22Rv1 (cell line): ENCODE measurements around the gene NCAN.

Experiments
- ZFX ChIP-seq: fragments of 450-650 bp; IDR thresholded peaks from 2 replicates; pipeline ENCODE4 v1.6.1; 2017; ENCODE audit warnings: antibody characterized with exemption, borderline replicate concordance
- TF ChIP-seq, protein P1 (sequence below): fragments of 450-650 bp; IDR thresholded peaks from 2 replicates; pipeline ENCODE4 v1.5.1; 2017; ENCODE audit warnings: mild to moderate bottlenecking

GRCh38 chr19:19224150-19224851 lies 12.5 kb downstream of the NCAN start:
- TF ChIP-seq, protein P1, sequence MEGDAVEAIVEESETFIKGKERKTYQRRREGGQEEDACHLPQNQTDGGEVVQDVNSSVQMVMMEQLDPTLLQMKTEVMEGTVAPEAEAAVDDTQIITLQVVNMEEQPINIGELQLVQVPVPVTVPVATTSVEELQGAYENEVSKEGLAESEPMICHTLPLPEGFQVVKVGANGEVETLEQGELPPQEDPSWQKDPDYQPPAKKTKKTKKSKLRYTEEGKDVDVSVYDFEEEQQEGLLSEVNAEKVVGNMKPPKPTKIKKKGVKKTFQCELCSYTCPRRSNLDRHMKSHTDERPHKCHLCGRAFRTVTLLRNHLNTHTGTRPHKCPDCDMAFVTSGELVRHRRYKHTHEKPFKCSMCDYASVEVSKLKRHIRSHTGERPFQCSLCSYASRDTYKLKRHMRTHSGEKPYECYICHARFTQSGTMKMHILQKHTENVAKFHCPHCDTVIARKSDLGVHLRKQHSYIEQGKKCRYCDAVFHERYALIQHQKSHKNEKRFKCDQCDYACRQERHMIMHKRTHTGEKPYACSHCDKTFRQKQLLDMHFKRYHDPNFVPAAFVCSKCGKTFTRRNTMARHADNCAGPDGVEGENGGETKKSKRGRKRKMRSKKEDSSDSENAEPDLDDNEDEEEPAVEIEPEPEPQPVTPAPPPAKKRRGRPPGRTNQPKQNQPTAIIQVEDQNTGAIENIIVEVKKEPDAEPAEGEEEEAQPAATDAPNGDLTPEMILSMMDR = no peak
- no peak for TF ChIP-seq ZFX
